A673 (cell line): ENCODE measurements around the gene ZNF564.

Experiments used
- CTCF ChIP-seq: fragments of 300-800, 200-600 bp; sonication (generic); conservative IDR thresholded peaks from 2 replicates; pipeline ENCODE4 v1.5.1; 2017; ENCODE audit warnings: low read depth, mild to moderate bottlenecking, antibody characterized with exemption, low read length, moderate library complexity, mixed read lengths
- EZH2 ChIP-seq: fragments of 200-600 bp; sonication (generic); IDR thresholded peaks from 2 replicates; pipeline ENCODE4 v1.6.1; 2017; ENCODE audit warnings: borderline replicate concordance, low read depth, mild to moderate bottlenecking, mixed read lengths, antibody characterized with exemption, low read length; ENCODE audit not compliant: poor library complexity, severe bottlenecking

- TF ChIP-seq CTCF (no peak), EZH2 (no peak)
Measured at GRCh38 chr19:12513531-12514061, 37.7 kb downstream of the ZNF564 start.
